Coronary artery (tissue), 2 donors: Measurements from ENCODE around the gene WDR5.

Source experiments
- DNase-seq: peaks from one replicate; pipeline ENCODE4 v3.0.0-alpha.2; 2017; ENCODE audit warnings: low spot score
- H3K27ac ChIP-seq, 2 donors: fragments of 200-600 bp; sonication (generic); one replicate each; pipeline ENCODE4 v1.5.1; 2016 to 2019
- H3K4me3 ChIP-seq: fragments of 200-600 bp; sonication (generic); 2 replicates; pipeline ENCODE4 v1.5.1; 2016; ENCODE audit warnings: mild to moderate bottlenecking, moderate library complexity
- CTCF ChIP-seq: fragments of 200-600 bp; sonication (generic); IDR thresholded peaks from one replicate; pipeline ENCODE4 v1.5.1; 2019; ENCODE audit warnings: antibody characterized with exemption

WDR5 gene

GRCh38 chr9:134171316-134172197 lies 35.7 kb downstream of the WDR5 start:
- no peak for TF ChIP-seq CTCF
- no peak for DNase-seq
- Histone ChIP-seq H3K4me3 (no peak overlapping the region), H3K27ac (peak overlapping the region in 1 of 2 donors; percentile 43)

- Histone ChIP-seq H3K27ac (peak overlapping the region in 1 of 2 donors; percentile 43), H3K4me3 (no peak overlapping the region)
- no peak for TF ChIP-seq CTCF
- no peak for DNase-seq
Measured at GRCh38 chr9:134172198-134173126, 36.6 kb downstream of the WDR5 start.

- H3K27ac ChIP-seq: no peak overlapping the region
- no peak overlapping the region for H3K4me3 ChIP-seq
- no peak for TF ChIP-seq CTCF
- no peak for DNase-seq
Measured at GRCh38 chr9:134173127-134174072, 37.5 kb downstream of the WDR5 start.

GRCh38 chr9:134174073-134174449 lies 38.2 kb downstream of the WDR5 start:
- TF ChIP-seq CTCF: no peak
- Histone ChIP-seq H3K4me3 (no peak overlapping the region), H3K27ac (no peak overlapping the region)
- DNase-seq: no peak

- Histone ChIP-seq H3K4me3 (no peak overlapping the region), H3K27ac (no peak overlapping the region)
- no peak for DNase-seq
- TF ChIP-seq CTCF: no peak
Measured at GRCh38 chr9:134174526-134175290, 38.8 kb downstream of the WDR5 start.

- DNase-seq: no peak
- Histone ChIP-seq H3K27ac (no peak overlapping the region), H3K4me3 (no peak overlapping the region)
- TF ChIP-seq CTCF: no peak
Measured at GRCh38 chr9:134175291-134175807, 39.5 kb downstream of the WDR5 start.
